LoVo (cell line): ENCODE data around the gene NLRP14.

Experiments used
- DNase-seq: peaks from one replicate; pipeline ENCODE4 v3.0.0-alpha.2; 2016; ENCODE audit warnings: low spot score

NLRP14 gene, protein sequence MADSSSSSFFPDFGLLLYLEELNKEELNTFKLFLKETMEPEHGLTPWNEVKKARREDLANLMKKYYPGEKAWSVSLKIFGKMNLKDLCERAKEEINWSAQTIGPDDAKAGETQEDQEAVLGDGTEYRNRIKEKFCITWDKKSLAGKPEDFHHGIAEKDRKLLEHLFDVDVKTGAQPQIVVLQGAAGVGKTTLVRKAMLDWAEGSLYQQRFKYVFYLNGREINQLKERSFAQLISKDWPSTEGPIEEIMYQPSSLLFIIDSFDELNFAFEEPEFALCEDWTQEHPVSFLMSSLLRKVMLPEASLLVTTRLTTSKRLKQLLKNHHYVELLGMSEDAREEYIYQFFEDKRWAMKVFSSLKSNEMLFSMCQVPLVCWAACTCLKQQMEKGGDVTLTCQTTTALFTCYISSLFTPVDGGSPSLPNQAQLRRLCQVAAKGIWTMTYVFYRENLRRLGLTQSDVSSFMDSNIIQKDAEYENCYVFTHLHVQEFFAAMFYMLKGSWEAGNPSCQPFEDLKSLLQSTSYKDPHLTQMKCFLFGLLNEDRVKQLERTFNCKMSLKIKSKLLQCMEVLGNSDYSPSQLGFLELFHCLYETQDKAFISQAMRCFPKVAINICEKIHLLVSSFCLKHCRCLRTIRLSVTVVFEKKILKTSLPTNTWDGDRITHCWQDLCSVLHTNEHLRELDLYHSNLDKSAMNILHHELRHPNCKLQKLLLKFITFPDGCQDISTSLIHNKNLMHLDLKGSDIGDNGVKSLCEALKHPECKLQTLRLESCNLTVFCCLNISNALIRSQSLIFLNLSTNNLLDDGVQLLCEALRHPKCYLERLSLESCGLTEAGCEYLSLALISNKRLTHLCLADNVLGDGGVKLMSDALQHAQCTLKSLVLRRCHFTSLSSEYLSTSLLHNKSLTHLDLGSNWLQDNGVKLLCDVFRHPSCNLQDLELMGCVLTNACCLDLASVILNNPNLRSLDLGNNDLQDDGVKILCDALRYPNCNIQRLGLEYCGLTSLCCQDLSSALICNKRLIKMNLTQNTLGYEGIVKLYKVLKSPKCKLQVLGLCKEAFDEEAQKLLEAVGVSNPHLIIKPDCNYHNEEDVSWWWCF

DNA sequence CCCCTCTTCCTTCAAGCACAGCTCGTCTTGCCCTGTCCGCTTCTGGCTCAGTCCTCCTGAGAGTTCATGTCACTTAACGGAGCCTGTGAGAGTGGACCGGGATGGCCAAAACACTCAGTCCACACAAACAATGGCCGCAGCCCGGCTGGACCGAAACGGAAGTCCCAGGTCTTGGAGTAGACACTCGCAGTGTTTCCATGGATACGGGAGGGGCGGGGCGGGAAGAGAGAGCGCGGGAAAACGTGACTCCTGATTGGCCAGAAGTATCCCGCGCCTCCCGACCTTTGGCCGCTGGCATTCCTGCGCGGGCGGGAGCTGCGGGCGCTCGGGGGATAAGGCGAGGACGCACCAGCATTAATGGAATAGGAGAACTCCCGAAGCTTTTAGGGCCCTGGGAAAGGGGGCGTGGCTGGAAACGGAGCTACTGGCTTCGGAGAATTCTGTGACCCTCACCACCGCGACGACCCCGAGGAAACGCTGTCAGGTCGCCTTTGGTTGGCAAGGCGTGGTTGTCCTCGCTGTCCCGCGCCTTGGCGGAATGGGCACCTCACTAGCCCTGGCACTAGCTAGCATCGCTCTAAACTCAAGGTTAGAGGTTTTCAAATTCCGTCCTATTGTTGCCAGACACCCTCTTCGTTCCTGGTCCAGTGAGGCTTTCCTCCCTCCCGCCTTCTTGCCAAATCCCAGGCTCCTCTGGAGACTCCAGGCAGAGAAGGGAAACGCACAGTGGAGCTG, at the start of gene NLRP14, which contains the start of gene ZNF214:
TSS of gene NLRP14 (plus strand) at position 297 of the 735 bp plus-strand sequence. CDS start 18,108 bp downstream, outside the sequence.
TSS of gene ZNF214 (minus strand) at position 164 of the 735 bp plus-strand sequence. CDS start 17,511 bp downstream, outside the sequence.
- DNase-seq, result peak; percentile 94

DNA sequence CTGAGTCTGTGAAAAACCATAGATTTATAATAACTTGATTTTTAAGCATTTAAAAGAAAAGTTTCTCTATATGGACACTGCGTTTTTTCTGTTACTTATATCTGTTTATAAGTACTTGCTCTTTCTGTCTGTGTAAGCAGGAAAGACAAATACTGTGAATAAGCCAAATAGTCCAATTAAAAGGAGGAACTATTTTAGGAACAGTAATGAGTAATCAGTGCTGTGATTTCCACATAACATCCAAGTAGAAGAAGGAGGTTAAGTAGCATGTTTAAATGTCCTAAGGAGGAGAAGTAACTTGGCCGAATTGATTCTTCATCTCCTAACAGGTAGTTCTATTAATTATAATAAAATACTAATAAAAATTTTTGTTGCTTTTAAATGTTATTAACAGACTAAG, 40.9 kb upstream of the NLRP14 start:
- DNase-seq, result no peak

DNA sequence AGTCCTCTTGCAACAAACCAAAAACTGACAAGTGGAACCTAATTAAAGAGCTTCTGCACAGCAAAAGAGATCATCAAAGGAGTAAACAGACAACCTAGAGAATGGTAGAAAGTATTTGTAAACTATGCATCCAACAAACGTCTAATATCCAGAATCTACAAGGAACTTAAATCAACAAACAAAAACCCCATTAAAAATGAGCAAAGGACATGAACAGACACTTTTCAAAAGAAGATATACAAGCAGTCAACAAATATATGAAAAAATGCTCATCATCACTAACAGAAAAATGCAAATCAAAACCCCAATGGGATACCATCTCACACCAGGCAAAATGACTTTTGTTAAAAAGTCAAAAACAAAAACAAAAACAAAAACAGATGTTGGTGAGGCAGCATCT, 33.8 kb upstream of the NLRP14 start:
- DNase-seq, result no peak

DNA sequence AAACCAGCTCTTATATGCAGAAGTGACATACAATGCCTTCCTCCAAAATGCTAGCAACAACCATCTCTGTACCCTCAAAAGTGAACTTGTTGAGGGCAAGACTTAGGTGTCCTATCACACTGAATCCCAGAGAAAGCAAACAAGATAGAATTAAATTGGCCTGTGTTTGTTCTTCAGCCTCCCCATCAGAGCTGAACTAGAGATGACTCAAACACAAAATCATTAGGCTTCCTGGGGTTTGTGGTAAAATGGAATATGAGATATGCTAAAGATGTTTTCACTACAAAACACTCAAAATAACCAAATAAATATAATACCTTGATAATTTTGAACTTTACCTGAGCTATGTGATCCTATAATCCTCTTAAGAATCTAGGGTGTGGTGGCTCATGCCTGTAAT, 31.8 kb upstream of the NLRP14 start:
- DNase-seq, result no peak

DNA sequence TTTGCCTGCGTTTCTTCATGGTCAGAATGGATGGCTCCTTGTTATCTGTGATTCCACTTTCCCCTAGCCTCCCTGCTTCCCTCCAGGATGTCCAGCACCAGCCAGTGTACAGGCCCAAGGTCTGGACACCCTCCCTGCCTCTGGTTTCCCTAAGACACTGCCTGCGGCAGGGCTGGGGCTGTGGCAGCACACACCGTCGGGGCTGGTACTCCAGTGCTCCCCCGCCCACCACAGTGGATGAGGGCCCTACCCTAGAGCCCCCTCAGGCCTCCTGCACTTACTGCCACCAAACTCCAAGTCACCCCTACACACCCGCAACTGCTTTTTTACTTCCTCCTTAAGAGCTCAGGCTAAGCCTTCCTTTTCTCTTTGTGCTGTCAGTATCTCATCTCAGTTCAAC, 29.1 kb upstream of the NLRP14 start:
- no peak for DNase-seq

DNA sequence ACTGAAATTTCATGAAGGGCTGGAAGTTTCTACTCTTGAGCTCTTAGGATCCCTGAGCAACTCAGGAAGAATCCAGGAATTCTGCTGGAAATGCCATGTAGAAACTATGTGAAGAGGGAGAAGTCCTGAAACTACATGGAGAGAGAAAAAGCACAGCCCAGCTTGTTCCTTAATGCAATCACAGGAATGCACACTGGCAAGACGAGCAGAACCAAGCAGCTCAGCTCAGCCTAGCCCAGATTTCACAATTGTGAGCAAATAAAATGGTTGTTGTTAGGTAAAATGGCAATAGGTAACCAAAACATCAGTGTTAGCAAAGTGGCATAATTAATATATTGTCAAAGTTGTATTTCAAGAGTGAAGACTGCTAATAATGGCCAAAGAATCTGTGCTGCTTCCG, 28.3 kb upstream of the NLRP14 start:
- DNase-seq, result no peak

DNA sequence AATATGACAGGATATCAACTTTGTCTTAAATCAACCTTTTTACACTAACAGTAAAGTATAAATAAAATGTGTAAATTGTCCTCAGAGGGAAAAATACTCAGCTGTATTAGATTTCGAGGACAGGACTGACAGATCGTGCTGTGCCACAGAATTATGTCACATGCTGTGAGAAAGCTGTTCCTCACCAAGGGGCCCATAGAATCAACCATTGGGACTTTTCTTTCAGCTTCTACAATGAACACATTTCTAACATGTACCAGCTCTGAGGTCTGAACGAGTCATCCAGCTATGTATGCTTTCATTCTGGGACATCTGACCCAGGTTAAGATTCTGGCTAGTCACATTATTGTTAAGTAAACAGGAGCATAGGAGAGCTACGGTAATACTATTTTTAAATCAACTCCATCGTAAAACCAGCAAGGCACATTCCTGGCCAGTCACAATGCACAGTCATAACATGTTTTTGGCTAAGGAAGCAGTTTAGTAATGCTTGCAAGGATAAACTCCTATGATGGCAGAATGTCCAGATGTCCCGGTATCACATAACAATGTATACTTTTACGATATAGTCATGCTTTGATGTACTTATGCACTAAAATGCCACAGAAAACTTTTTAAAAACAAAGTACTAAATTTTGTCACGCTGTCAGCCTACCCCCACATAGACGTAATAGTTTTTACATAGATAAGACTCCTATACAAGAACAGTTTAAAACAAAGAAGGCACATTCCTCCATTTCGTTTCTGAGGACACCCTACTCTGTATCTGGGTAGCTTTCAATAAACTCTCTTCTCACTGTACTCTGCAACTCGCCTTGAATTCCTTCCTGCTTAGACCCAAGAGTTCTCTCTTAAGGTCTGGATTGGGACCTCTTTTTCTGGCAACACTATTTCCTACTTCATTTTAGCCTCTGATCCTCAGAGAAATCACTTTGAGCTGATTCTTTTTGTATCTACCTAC, 27.5 kb upstream of the NLRP14 start:
- peak; percentile 8 for DNase-seq

DNA sequence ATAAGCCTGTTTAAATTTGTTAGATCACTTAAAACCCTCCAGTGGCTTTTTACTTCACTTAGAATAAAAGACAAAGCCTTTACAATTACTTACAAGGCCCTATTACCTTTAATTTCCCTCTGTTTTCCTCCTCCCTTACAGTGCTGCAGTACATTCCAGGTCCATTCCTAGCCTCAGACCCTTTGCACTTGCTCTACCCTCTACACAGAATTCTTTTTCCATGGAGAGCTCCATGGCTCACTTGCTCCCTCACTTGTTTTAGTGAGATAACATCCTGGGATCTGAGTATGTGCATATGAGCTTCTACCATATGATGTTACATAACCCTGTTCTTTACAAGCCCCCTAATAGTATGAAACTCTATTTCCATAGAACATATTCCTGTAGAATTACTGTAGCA, 24.6 kb upstream of the NLRP14 start:
- DNase-seq, result no peak

DNA sequence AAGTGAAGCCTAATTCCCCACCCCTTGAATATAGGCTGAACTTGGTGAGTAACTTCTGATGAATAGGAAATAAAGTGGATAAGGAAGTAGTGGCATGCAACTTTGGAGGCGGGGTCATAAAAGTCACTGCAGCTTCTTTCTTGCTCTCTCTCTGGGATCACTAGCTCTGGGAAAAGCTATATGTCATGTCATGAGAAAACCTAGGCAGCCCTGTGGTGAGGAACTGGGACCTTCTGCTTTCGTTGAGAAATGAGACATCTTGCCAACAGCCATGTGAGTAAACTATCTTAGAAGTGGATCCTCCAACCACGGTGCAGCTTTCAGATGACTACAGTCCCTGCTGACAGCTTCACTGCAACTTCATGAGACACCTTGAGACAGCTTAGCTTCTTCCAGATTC, 15.8 kb upstream of the NLRP14 start:
- peak; percentile 6 for DNase-seq

DNA sequence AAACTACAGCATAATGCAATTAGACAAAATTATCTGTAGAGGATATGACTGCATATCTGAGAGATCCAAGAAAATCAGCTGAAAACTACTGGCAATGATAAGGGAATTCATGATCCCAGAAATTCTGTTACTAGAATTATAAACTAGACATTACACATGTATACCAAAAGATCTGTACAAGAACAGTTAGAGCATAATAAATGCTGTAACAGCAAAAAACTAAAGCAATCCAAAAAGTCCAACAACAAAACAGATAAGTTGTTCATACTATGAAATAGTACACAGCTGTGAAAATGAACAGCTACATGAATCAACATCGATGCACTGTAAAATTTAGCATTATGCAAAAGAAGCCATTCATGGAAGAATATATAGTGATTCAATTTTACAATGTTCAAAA, 6.2 kb upstream of the NLRP14 start:
- no peak for DNase-seq

DNA sequence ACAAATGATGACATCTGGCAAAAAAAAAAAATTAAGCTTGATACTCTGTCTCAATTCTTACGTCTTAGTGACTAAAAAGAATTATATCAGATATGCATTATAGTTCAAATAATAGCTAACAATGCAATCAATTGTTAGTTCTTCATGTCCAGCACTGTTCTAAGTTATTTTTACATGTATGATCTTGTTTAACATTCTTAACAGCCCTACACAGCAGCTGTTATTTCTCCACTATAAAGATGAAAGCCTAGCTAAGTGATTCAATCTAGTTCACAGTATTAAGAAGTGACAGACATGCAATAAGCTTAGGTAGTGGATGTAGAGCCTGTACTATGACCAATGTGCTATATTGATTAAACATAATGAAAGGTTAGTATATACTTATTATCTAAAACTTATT, 4.3 kb upstream of the NLRP14 start:
- DNase-seq, result no peak

DNA sequence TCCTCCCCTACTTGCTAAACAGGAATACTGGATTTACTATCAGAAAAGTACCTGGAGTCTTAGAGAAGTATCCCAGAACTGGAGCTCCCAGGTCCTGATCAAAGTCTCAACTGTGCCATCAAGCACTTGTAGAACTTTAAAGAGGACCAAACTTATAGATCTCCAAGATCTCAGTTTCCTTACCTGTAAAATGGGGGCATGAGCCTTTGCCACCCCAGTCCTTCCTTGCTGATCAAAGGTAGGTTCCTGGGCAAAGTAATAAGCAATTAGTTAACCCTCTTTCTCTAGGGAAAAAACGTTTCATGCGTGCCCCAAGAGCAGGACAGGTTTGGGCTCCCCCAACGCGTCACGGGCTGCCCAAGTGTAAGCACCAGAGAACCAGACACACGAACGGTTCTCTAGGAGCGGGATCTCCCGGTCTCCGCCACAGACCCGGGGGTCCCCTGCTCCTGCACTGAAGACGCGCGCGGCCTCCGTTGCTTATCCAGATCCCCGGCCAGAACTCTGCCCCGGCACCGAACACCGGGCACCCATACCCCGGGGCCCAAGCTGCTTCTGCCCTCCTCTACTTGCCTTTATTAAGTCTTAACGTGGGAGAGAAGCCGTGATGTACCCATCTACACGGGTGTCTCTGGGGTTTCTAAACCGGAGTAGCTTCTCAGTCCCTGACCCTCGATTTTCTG, 638 bp upstream of the NLRP14 start:
- peak; percentile 4 for DNase-seq

DNA sequence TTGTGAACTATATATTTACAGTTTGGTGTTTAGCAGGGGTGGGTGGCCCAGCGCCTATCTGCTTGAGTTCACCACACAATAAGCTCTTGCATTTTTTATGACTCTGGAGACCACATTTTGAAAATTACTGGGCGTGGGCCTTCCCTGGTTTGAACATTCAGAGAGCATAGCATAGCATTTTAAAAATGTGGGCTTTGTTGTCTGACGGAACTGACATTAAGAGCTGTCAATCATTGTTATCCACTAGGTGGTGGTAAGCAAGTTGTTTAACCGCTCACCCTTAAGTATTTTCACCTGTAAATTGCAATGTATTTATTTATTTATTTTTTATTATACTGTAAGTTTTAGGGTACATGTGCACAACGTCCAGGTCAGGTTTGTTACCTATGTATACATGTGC, 1.0 kb downstream of the NLRP14 start:
- DNase-seq, result no peak

DNA sequence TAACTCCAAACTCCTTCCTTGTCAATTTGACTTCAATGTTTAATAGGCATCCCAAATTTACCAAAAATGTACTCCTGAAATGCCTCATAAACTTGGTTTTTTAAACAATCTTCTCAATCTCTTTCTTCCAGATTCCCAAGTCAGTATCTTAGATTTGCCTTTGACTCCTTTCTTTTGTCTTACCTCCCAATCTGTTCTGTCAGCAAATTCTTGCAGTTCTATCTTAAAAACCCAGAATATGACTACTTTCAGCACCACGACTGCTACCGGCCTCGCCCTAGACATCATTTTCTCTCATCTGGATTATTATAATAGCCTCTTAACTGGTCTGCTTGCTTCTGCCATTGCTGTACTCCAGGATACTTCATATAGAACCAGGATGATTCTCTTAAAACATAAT, 7.9 kb downstream of the NLRP14 start:
- no peak for DNase-seq

DNA sequence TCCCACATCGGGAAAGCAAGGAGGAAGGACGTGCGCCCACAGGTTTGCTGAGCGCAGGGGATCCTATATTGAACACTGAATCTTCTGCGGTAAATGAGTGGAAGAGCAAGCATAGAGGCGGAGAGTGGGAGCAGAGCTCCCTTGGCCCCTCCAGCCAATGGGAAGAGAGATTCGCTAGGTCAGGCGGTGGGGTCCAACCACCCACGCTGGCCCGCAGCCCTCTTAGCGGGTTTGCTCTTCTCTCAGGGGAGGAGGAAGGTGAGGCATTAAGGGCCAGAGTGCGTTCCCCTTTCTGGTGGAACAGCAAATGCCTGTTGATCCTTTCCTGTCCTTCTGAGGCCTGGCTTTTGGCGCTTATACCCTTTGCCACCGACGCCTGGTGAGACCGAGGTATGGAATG, 10.6 kb downstream of the NLRP14 start:
- DNase-seq, result no peak

DNA sequence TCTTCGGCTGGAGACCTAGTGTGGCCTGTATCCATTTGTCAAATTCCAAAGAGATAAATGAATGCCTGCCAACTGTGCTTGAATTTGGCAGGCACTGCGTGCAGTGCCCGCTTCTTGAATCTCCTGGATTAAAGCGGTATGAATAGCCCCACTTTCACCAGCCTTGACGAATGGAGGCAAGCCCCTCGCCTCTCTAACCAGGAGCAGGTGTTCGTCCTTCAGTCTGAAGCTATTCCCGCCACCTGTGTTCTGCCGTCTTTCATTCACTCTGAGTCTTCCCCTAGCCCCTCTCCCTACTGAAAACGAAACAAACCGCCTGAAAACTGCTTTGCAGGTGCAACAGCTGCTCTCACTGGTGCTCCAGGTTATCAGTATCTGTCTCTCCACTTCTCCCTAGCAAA, 11.2 kb downstream of the NLRP14 start:
- no peak for DNase-seq

DNA sequence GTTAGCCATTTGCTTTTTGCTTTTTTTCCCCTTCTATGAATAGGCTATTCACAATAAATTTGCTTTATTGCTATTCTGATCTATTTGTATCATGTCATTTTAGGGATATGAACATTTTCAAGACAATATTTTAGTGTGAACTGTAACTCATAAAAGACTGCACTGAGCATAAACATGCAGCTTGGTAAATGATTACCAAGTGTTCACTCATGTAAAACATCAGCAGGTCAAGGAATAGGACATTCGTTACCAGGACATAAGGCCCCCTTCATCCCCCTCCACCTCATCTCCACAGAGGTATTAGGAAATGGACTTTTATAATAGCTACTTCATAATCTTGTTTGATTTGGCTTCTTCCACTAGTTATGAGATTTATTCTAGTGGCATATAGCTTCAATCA, 12.4 kb downstream of the NLRP14 start:
- no peak for DNase-seq

DNA sequence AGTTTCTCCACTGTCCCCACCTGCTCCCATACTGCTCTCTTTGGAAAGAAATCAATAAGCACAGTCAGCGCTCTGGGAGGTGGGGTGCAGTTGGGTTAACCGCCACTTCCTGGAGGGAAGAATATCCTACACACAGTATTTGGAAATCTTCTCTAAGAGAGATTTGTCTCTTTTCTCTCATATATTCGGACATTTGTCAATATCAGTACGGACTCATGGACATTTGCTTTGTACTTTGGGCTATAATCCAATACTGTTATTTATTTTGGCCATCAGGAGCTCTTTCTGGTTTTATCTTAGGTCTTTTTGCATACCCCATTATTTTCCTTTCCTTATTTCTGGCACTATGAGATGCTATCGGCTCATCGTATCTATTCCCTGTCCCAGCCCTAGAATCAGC, 13.7 kb downstream of the NLRP14 start:
- no peak for DNase-seq

DNA sequence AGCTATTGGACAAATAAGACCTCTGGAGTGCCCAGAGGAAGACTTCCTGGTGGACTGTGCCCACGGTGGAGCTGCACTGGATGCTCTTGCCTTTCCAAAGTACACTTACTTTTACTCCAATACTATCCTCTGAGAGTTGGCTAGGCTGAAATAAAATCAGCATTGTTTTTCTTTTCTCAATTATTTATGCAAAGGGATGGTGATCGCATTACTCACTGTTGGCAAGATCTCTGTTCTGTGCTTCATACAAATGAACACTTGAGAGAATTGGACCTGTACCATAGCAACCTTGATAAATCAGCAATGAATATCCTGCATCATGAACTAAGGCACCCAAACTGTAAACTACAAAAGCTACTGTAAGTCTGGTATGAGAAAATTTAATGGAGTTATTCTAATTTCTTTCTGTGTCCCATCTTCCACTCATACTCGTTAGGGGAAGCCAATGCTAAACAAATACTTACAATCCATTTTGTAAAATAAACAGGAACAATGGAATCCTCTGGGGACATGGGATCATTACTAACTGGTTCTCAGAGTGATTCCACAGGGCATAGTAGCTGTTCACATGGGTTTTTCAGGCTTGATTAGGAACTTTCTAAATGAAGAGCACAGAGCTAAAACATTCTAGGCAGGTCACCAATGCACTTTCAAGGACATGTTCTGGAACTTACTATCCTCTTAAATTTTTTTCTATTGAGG, 26.3 kb downstream of the NLRP14 start:
- DNase-seq, result no peak

DNA sequence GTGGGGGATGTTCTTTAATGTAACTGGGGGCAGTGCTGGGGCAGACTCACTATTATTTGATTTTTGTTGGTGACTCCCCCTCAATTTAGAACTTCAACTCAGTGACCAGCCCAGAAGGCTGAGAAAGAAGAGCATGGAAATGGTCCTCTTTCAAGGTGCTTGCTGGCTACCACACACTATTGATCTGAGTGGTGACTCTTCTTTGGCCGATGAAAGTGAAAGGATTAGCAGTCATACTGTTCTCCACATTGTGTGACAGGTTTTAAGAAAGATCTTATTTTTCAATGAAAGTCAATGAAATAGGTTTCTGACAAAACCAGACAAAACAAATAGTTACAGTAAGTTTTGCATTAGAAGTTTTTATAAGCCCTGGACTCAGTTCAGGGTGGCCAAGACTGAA, 29.9 kb downstream of the NLRP14 start:
- no peak for DNase-seq
